ENCODE results near the gene XIRP1. TPM values are rescaled to one million over a fixed set of nuclear protein-coding genes. Genes with fewer than 3 reads are reported as not detected.

Gene XIRP1
- total and polyA plus RNA-seq, 4 donors = 0.01 TPM; not detected in 3

DNA sequence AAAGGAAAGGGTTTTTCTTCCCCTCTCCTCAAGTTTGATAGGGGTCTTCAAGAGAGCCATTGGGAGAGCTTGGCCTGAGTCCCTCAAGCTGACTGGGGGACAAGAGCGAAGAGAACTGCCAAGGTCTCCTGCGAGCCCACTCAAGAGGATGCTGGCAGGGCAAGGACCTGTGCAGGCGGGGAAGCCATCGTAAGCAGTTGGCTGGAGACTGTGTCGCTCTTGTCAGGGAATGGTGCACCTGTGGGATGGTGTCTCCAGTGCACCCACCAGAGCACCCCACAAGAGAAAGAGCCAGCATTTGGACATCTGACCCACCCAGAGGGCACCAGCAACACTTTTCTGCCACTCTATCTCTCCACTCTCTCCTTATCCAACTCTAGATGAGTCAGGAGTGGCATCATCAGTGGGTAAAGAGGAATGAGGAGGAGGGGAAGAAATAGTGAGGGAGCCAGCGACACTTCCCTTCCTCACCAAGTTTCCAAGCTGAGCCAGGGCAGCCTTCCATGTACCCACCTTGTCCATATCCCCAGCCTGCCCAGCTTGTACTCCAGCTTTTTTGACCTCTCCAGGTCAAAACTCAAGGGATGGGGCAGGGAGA, 13.6 kb upstream of the XIRP1 start:
- WGBS = 96% methylated on average over 6 of the region's 6 CpGs
- H3K9ac ChIP-seq (ENCODE audit: low read depth in 1 of 2, low read length in 2 of 2) = no peak overlapping the region
- no peaks in the 10 kb centered on the region for H3K4me1 ChIP-seq (ENCODE audit: control insufficient read depth in 4 of 4, insufficient read depth in 4 of 4, low read length in 3 of 4)
- TF ChIP-seq YY1 (IDR thresholded peaks at IDR 0.05) = no peak
- no peak for TF ChIP-seq ATF3 (IDR thresholded peaks at IDR 0.05)
- TF ChIP-seq TAF1 (conservative IDR thresholded peaks at IDR 0.05) = no peak
- TF ChIP-seq, protein P1, sequence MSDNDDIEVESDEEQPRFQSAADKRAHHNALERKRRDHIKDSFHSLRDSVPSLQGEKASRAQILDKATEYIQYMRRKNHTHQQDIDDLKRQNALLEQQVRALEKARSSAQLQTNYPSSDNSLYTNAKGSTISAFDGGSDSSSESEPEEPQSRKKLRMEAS (IDR thresholded peaks at IDR 0.05) = no peak
- no peak for TF ChIP-seq SP1 (IDR thresholded peaks at IDR 0.05)
- no peak for TF ChIP-seq GABPA (IDR thresholded peaks at IDR 0.05 in 1 of 2, conservative IDR thresholded peaks at IDR 0.05 in 1 of 2)
- no peak for TF ChIP-seq ZBTB33 (IDR thresholded peaks at IDR 0.05)
- peaks cover 0 to 3% (median under 1%) of the 10 kb centered on the region in 4 donors for H3K9me3 ChIP-seq (ENCODE audit: control insufficient read depth in 4 of 4, low read length in 3 of 4)
- H3K27me3 ChIP-seq (ENCODE audit: control insufficient read depth in 4 of 4, insufficient read depth in 4 of 4, low read length in 3 of 4) = no peaks in the 10 kb centered on the region
- H3K4me3 ChIP-seq (ENCODE audit: low read depth in 1 of 3, low read length in 3 of 3) = no peak overlapping the region
- no peak for DNase-seq (ENCODE audit: low spot score)
- H3K36me3 ChIP-seq (ENCODE audit: control insufficient read depth in 4 of 4, insufficient read depth in 3 of 4, low read depth in 1 of 4, low read length in 3 of 4) = no peaks in the 10 kb centered on the region
- no peak overlapping the region for H3K27ac ChIP-seq (ENCODE audit: low read depth in 1 of 2, low read length in 2 of 2)

- TF ChIP-seq SP1 (IDR thresholded peaks at IDR 0.05) (no peak), NR2F2 (IDR thresholded peaks at IDR 0.05) (no peak), FOXA2 (IDR thresholded peaks at IDR 0.05) (no peak), JUND (IDR thresholded peaks at IDR 0.05) (no peak), TAF1 (conservative IDR thresholded peaks at IDR 0.05) (no peak), CTCF (IDR thresholded peaks at IDR 0.05; ENCODE audit: low read depth, low read length, missing input control) (no peak), RAD21 (IDR thresholded peaks at IDR 0.05) (no peak), FOXA1 (IDR thresholded peaks at IDR 0.05) (no peak), RXRA (IDR thresholded peaks at IDR 0.05) (no peak), ATF3 (IDR thresholded peaks at IDR 0.05) (no peak), YY1 (IDR thresholded peaks at IDR 0.05) (no peak), HNF4A (conservative IDR thresholded peaks at IDR 0.05) (no peak), EGR1 (IDR thresholded peaks at IDR 0.05; ENCODE audit: low read depth in 2 of 2) (no peak), HNF4G (IDR thresholded peaks at IDR 0.05) (no peak), GABPA (IDR thresholded peaks at IDR 0.05 in 1 of 2, conservative IDR thresholded peaks at IDR 0.05 in 1 of 2) (no peak)
- TF ChIP-seq, protein P1 (IDR thresholded peaks at IDR 0.05) = no peak
- TF ChIP-seq, protein P2, sequence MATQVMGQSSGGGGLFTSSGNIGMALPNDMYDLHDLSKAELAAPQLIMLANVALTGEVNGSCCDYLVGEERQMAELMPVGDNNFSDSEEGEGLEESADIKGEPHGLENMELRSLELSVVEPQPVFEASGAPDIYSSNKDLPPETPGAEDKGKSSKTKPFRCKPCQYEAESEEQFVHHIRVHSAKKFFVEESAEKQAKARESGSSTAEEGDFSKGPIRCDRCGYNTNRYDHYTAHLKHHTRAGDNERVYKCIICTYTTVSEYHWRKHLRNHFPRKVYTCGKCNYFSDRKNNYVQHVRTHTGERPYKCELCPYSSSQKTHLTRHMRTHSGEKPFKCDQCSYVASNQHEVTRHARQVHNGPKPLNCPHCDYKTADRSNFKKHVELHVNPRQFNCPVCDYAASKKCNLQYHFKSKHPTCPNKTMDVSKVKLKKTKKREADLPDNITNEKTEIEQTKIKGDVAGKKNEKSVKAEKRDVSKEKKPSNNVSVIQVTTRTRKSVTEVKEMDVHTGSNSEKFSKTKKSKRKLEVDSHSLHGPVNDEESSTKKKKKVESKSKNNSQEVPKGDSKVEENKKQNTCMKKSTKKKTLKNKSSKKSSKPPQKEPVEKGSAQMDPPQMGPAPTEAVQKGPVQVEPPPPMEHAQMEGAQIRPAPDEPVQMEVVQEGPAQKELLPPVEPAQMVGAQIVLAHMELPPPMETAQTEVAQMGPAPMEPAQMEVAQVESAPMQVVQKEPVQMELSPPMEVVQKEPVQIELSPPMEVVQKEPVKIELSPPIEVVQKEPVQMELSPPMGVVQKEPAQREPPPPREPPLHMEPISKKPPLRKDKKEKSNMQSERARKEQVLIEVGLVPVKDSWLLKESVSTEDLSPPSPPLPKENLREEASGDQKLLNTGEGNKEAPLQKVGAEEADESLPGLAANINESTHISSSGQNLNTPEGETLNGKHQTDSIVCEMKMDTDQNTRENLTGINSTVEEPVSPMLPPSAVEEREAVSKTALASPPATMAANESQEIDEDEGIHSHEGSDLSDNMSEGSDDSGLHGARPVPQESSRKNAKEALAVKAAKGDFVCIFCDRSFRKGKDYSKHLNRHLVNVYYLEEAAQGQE (IDR thresholded peaks at IDR 0.05) = no peak
- no peak for DNase-seq (ENCODE audit: low spot score)
- 79% methylated on average over 2 of the region's 2 CpGs for WGBS
These were observed 12.7 kb upstream of the XIRP1 start for GRCh38 chr3:39205131-39205530.

More at GRCh38 chr3:39205131-39205530, 12.7 kb upstream of the XIRP1 start:
- Histone ChIP-seq H3K9ac (ENCODE audit: low read depth in 1 of 2, low read length in 2 of 2) (no peak overlapping the region), H3K27ac (ENCODE audit: low read depth in 1 of 2, low read length in 2 of 2) (no peak overlapping the region), H3K4me3 (ENCODE audit: low read depth in 1 of 3, low read length in 3 of 3) (no peak overlapping the region), H3K36me3 (ENCODE audit: control insufficient read depth in 4 of 4, insufficient read depth in 3 of 4, low read depth in 1 of 4, low read length in 3 of 4) (no peaks in the 10 kb centered on the region), H3K27me3 (ENCODE audit: control insufficient read depth in 4 of 4, insufficient read depth in 4 of 4, low read length in 3 of 4) (no peaks in the 10 kb centered on the region), H3K4me1 (ENCODE audit: control insufficient read depth in 4 of 4, insufficient read depth in 4 of 4, low read length in 3 of 4) (no peaks in the 10 kb centered on the region), H3K9me3 (ENCODE audit: control insufficient read depth in 4 of 4, low read length in 3 of 4) (peaks cover 0 to 3% (median under 1%) of the 10 kb centered on the region in 4 donors)
